Measurements from ENCODE around the gene ALDOB.

DNA sequence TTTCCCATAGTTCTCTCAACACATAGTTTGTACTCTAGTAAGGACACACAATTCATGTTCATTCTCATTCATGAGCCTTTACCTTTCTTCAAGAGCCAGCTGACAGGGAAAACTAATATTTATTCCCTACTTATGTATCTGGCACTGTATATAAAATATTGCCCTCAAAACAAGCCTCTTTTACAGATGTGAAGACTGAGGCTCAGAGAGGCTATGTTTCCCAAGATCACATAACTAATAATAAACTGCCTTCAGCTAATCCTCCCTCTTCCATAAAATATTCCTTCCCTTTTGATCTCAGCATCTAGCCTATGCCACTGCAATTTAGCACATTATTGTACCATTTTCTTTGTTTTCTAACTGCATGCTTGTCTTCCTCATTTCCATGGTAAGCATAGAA is 18.2 kb downstream of the ALDOB start:
- TF ChIP-seq, protein P1, sequence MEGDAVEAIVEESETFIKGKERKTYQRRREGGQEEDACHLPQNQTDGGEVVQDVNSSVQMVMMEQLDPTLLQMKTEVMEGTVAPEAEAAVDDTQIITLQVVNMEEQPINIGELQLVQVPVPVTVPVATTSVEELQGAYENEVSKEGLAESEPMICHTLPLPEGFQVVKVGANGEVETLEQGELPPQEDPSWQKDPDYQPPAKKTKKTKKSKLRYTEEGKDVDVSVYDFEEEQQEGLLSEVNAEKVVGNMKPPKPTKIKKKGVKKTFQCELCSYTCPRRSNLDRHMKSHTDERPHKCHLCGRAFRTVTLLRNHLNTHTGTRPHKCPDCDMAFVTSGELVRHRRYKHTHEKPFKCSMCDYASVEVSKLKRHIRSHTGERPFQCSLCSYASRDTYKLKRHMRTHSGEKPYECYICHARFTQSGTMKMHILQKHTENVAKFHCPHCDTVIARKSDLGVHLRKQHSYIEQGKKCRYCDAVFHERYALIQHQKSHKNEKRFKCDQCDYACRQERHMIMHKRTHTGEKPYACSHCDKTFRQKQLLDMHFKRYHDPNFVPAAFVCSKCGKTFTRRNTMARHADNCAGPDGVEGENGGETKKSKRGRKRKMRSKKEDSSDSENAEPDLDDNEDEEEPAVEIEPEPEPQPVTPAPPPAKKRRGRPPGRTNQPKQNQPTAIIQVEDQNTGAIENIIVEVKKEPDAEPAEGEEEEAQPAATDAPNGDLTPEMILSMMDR (IDR thresholded peaks at IDR 0.05; ENCODE audit: low read depth, low read length, poor library complexity, severe bottlenecking): no peak
- TF ChIP-seq EZH2phosphoT487 (IDR thresholded peaks at IDR 0.05; ENCODE audit: borderline replicate concordance, low read length): no peak
